ENCODE measurements around the gene RILP.

Gene RILP

GRCh38 chr17:1598399-1599095 is 51.1 kb downstream of the RILP start:
- DNase-seq: no peak

GRCh38 chr17:1597861-1598342 is 51.8 kb downstream of the RILP start:
- no peak for DNase-seq
